Nucleus accumbens (tissue), 56 donors: ENCODE measurements around the gene RBBP7.

Experiments
- DNase-seq, 56 donors: peaks; one replicate each; lab custom pipeline; 2025; lab: John Stamatoyannopoulos, UW

Gene RBBP7

GRCh38 chrX:16870095-16870861 lies at the start of gene RBBP7:
TSS of gene RBBP7 (minus strand) at chrX:16870362. CDS start at chrX:16870053, 309 bp downstream.
- peak in 55 of 56 donors; percentile 37 to 95 (median 88) for DNase-seq

- no peak for DNase-seq
Observed at GRCh38 chrX:16918979-16919378, 48.8 kb upstream of the RBBP7 start.

GRCh38 chrX:16917120-16917519 lies 47.0 kb upstream of the RBBP7 start:
- no peak for DNase-seq

- DNase-seq = no peak
Observed at GRCh38 chrX:16916561-16916960, 46.4 kb upstream of the RBBP7 start.

- peak in 1 of 56 donors; percentile 2 for DNase-seq
Observed at GRCh38 chrX:16914058-16914457, 43.9 kb upstream of the RBBP7 start.

GRCh38 chrX:16910376-16910775 lies 40.2 kb upstream of the RBBP7 start:
- DNase-seq = no peak

GRCh38 chrX:16903274-16904022 lies 33.3 kb upstream of the RBBP7 start:
- no peak for DNase-seq

- DNase-seq = no peak
Observed at GRCh38 chrX:16897445-16897844, 27.3 kb upstream of the RBBP7 start.

- peak in 51 of 56 donors; percentile 0 to 79 (median 30) for DNase-seq
Observed at GRCh38 chrX:16892504-16893362, 22.6 kb upstream of the RBBP7 start.

GRCh38 chrX:16885628-16886027 lies 15.5 kb upstream of the RBBP7 start:
- no peak for DNase-seq

GRCh38 chrX:16883487-16883804 lies 13.3 kb upstream of the RBBP7 start:
- no peak for DNase-seq

- peak in 51 of 56 donors; percentile 1 to 77 (median 34) for DNase-seq
Observed at GRCh38 chrX:16882702-16883486, 12.7 kb upstream of the RBBP7 start.

- DNase-seq = peak in 14 of 56 donors; percentile 0 to 25 (median 1)
Observed at GRCh38 chrX:16882169-16882568, 12.0 kb upstream of the RBBP7 start.

GRCh38 chrX:16876696-16877095 lies 6.5 kb upstream of the RBBP7 start:
- DNase-seq = no peak

GRCh38 chrX:16874458-16875095 lies 4.4 kb upstream of the RBBP7 start:
- no peak for DNase-seq

- DNase-seq = no peak
Observed at GRCh38 chrX:16873106-16873505, 2.9 kb upstream of the RBBP7 start.

- peak in 33 of 56 donors; percentile 1 to 72 (median 35) for DNase-seq
Observed at GRCh38 chrX:16870862-16871815, 977 bp upstream of the RBBP7 start.

- peak in 20 of 56 donors; percentile 1 to 55 (median 14) for DNase-seq
Observed at GRCh38 chrX:16869393-16870094, 618 bp downstream of the RBBP7 start.
